H1 (cell line): ENCODE measurements around the gene KCMF1. TPM values are rescaled to one million over a fixed set of nuclear protein-coding genes. Genes with fewer than 3 reads are reported as not detected.

ENCODE experiments used
- CTCF ChIA-PET: fragments of 300-600 bp; sonication (Branson Sonifier 250); formaldehyde crosslinking; loops from one replicate; lab custom pipeline; 2021; ENCODE audit not compliant: partially characterized antibody; lab: Charles Lee
- POLR2A ChIA-PET: fragments of 300-600 bp; sonication (Branson Sonifier 250); formaldehyde crosslinking; loops from one replicate; lab custom pipeline; 2021; ENCODE audit warnings: inconsistent platforms; ENCODE audit not compliant: partially characterized antibody; lab: Charles Lee
- DNase-seq, 2 experiments: peaks; one replicate each; pipeline versions ENCODE4 v3.0.0 to v3.0.0-alpha.2; 2010 to 2022; ENCODE audit warnings: low spot score in 2 of 2, low read depth in 1 of 2, mixed read lengths in 1 of 2
- FAIRE-seq: peaks from 2 replicates; lab custom pipeline; 2011; peaks lifted over from hg19 to GRCh38; lab: Jason Lieb, UNC
- H2AFZ ChIP-seq: 2 replicates; pipeline ENCODE4 v1.8.1; 2012; ENCODE audit warnings: low read length, inconsistent platforms
- H2AK5ac ChIP-seq: 2 replicates; pipeline ENCODE4 v1.6.1; 2013; ENCODE audit warnings: low read depth, low read length
- H2BK120ac ChIP-seq: replicated peaks from 2 replicates; pipeline ENCODE3; 2013; ENCODE audit warnings: low read depth, low read length, inconsistent platforms
- H2BK12ac ChIP-seq: 2 replicates; pipeline ENCODE4 v1.6.1; 2013; ENCODE audit warnings: low read depth, low read length
- H2BK15ac ChIP-seq: 2 replicates; pipeline ENCODE4 v1.6.1; 2013; ENCODE audit warnings: low read length
- H2BK20ac ChIP-seq: 2 replicates; pipeline ENCODE4 v1.6.1; 2013; ENCODE audit warnings: low read length
- H2BK5ac ChIP-seq: 2 replicates; pipeline ENCODE4 v1.6.1; 2013; ENCODE audit warnings: low read depth, low read length
- H3K14ac ChIP-seq: 2 replicates; pipeline ENCODE4 v1.6.1; 2013; ENCODE audit warnings: inconsistent platforms; ENCODE audit not compliant: insufficient read length
- H3K18ac ChIP-seq: 2 replicates; pipeline ENCODE4 v1.6.1; 2013; ENCODE audit warnings: low read length; ENCODE audit errors: extremely low read depth
- H3K23ac ChIP-seq: 2 replicates; pipeline ENCODE4 v1.6.1; 2013; ENCODE audit warnings: inconsistent platforms; ENCODE audit not compliant: insufficient read length
- H3K23me2 ChIP-seq: 2 replicates; pipeline ENCODE4 v1.6.1; 2013; ENCODE audit warnings: low read depth, low read length
- H3K27ac ChIP-seq: 2 replicates; pipeline ENCODE4 v1.6.1; 2011; ENCODE audit warnings: low read depth, low read length, inconsistent platforms
- H3K27me3 ChIP-seq, 4 experiments: replicated peaks in 1 of 4; 1 replicate in 1 of 4; 2 replicates in 3 of 4; pipeline versions ENCODE4 v1.6.1 to v1.8.1; 2011 to 2013; ENCODE audit warnings: low read length in 3 of 4, mild to moderate bottlenecking in 3 of 4, inconsistent platforms in 2 of 4, mixed read lengths in 2 of 4, moderate library complexity in 1 of 4; ENCODE audit not compliant: control insufficient read depth in 3 of 4, insufficient read depth in 3 of 4; ENCODE audit errors: extremely low read depth in 1 of 4
- H3K36me3 ChIP-seq, 4 experiments: 2 replicates each; pipeline versions ENCODE4 v1.6.1 to v1.8.1; 2011 to 2013; ENCODE audit warnings: mild to moderate bottlenecking in 4 of 4, low read length in 3 of 4, moderate library complexity in 2 of 4, control low read depth in 1 of 4, inconsistent platforms in 1 of 4; ENCODE audit not compliant: insufficient read depth in 4 of 4, control insufficient read depth in 2 of 4
- H3K4ac ChIP-seq: replicated peaks from 2 replicates; pipeline ENCODE3; 2013; ENCODE audit warnings: low read length, low read depth, mixed read lengths, inconsistent platforms; ENCODE audit not compliant: insufficient read length
- H3K4me1 ChIP-seq, 4 experiments: replicated peaks in 1 of 4; 1 replicate in 1 of 4; 2 replicates in 3 of 4; pipeline versions ENCODE4 v1.6.1 to v1.8.1; 2011 to 2013; ENCODE audit warnings: low read length in 3 of 4, inconsistent platforms in 2 of 4, mixed read lengths in 1 of 4; ENCODE audit not compliant: insufficient read depth in 4 of 4, control insufficient read depth in 3 of 4
- H3K4me2 ChIP-seq, 2 experiments: 2 replicates each; pipeline versions ENCODE4 v1.6.1 to v1.8.1; 2011 to 2013; ENCODE audit warnings: low read depth in 2 of 2, low read length in 2 of 2, control low read depth in 1 of 2, inconsistent platforms in 1 of 2, mild to moderate bottlenecking in 1 of 2; ENCODE audit not compliant: insufficient read depth in 1 of 2
- H3K4me3 ChIP-seq, 4 experiments: fragments of 200-600, 300-600 bp in 1 of 4; sonication (generic), shearing (Covaris generic), sonication (Bioruptor Twin) in 1 of 4; 2 replicates each; pipeline versions ENCODE4 v1.5.1 to v1.8.1; 2011 to 2016; ENCODE audit warnings: low read length in 4 of 4, low read depth in 3 of 4, control low read depth in 2 of 4, inconsistent platforms in 2 of 4, mild to moderate bottlenecking in 2 of 4, mixed read lengths in 1 of 4, moderate library complexity in 1 of 4; ENCODE audit not compliant: insufficient read depth in 2 of 4; ENCODE audit errors: extremely low read depth in 1 of 4
- H3K56ac ChIP-seq: replicated peaks from 2 replicates; pipeline ENCODE3; 2013; ENCODE audit warnings: low read depth, mild to moderate bottlenecking, mixed read lengths, low read length, inconsistent platforms; ENCODE audit not compliant: insufficient read length
- H3K79me1 ChIP-seq: 2 replicates; pipeline ENCODE4 v1.6.1; 2013; ENCODE audit warnings: low read depth, low read length, control low read depth
- H3K79me2 ChIP-seq, 2 experiments: 2 replicates each; pipeline versions ENCODE4 v1.6.1 to v1.8.1; 2012 to 2013; ENCODE audit warnings: low read length in 2 of 2, mild to moderate bottlenecking in 2 of 2, inconsistent platforms in 1 of 2; ENCODE audit not compliant: insufficient read depth in 2 of 2, control insufficient read depth in 1 of 2
- H3K9ac ChIP-seq, 4 experiments: replicated peaks in 1 of 4; 1 replicate in 1 of 4; 2 replicates in 3 of 4; pipeline versions ENCODE4 v1.6.1 to v1.8.1; 2011 to 2013; ENCODE audit warnings: low read depth in 3 of 4, low read length in 3 of 4, control low read depth in 2 of 4, mild to moderate bottlenecking in 2 of 4, moderate library complexity in 2 of 4, inconsistent platforms in 1 of 4; ENCODE audit errors: extremely low read depth in 1 of 4
- H3K9me3 ChIP-seq, 2 experiments: 2 replicates each; pipeline versions ENCODE4 v1.6.1 to v1.8.1; 2012 to 2013; ENCODE audit warnings: mild to moderate bottlenecking in 2 of 2, moderate library complexity in 2 of 2, control low read depth in 1 of 2, inconsistent platforms in 1 of 2, low read depth in 1 of 2, low read length in 1 of 2, mixed read lengths in 1 of 2; ENCODE audit not compliant: insufficient read depth in 2 of 2
- H4K20me1 ChIP-seq, 2 experiments: replicated peaks in 1 of 2; 2 replicates each; pipeline versions ENCODE3 to v1.8.1; 2011 to 2013; ENCODE audit warnings: inconsistent platforms in 2 of 2, low read length in 2 of 2, mild to moderate bottlenecking in 1 of 2; ENCODE audit not compliant: insufficient read depth in 2 of 2, control insufficient read depth in 1 of 2
- H4K5ac ChIP-seq: 2 replicates; pipeline ENCODE4 v1.6.1; 2013; ENCODE audit warnings: low read length, low read depth, mixed read lengths, inconsistent platforms; ENCODE audit not compliant: insufficient read length
- H4K8ac ChIP-seq: 2 replicates; pipeline ENCODE4 v1.8.0; 2013; ENCODE audit warnings: mild to moderate bottlenecking, moderate library complexity, low read length, inconsistent platforms; ENCODE audit not compliant: insufficient read depth; ENCODE audit errors: extremely low read depth
- H4K91ac ChIP-seq: replicated peaks from 2 replicates; pipeline ENCODE3; 2013; ENCODE audit warnings: low read length, mixed read lengths, inconsistent platforms; ENCODE audit not compliant: insufficient read length
- JUND ChIP-seq: IDR thresholded peaks from 2 replicates; pipeline ENCODE4 v1.6.1; 2011; ENCODE audit warnings: mild to moderate bottlenecking, improper control_type of control experiment, low read length
- KDM4A ChIP-seq: IDR thresholded peaks from one replicate; pipeline ENCODE4 v1.7.1; 2012; ENCODE audit warnings: low read depth, mild to moderate bottlenecking, moderate library complexity, low read length, inconsistent platforms; ENCODE audit not compliant: severe bottlenecking
- SP2 ChIP-seq: IDR thresholded peaks from 2 replicates; pipeline ENCODE4 v1.6.1; 2012; ENCODE audit warnings: mild to moderate bottlenecking, low read length, inconsistent platforms
- SRF ChIP-seq: IDR thresholded peaks from 2 replicates; pipeline ENCODE4 v1.6.1; 2011; ENCODE audit warnings: mild to moderate bottlenecking, low read depth, low read length, moderate library complexity
- WGBS, 2 experiments: shearing (Covaris generic) in 1 of 2; methylation state at CpG; one replicate each; pipeline versions ENCODE4 v1.1.6 to v1.1.7; 2013 to 2015; ENCODE audit warnings: low lambda C conversion rate in 2 of 2, mixed read lengths in 2 of 2, inconsistent platforms in 1 of 2, low coverage in 1 of 2, missing lambda C conversion rate in 1 of 2; ENCODE audit not compliant: insufficient replicate concordance in 2 of 2, insufficient coverage in 1 of 2, insufficient read length in 1 of 2; ENCODE audit errors: extremely low coverage in 1 of 2, missing lambda C conversion rate in 1 of 2; 5-methylcytosine and 5-hydroxymethylcytosine counted together
- polyA plus RNA-seq, 7 experiments: library from polyadenylated mRNA; depleted of rRNA in 3 of 7; stranded (reverse) in 5 of 7; unstranded in 2 of 7; fragments of >200 nt in 5 of 7; fragments of 200-250 nt in 2 of 7; gene quantifications; 1 replicate in 5 of 7; 2 replicates in 1 of 7; 4 replicates in 1 of 7; pipeline versions ENCODE4 v1.2.1 to v1.2.3, GENCODE V29; 2011 to 2013; ENCODE audit warnings: missing spikeins in 2 of 7, mixed read lengths in 2 of 7
- total RNA-seq: library from RNA; stranded (reverse); fragmentation: NEBNext Ultra II Directional; extraction: Animal tissue kit (Norgen Biotek cat#: 25700); gene quantifications from 2 replicates; pipeline ENCODE4 v1.2.1, GENCODE V29; 2021
- TF ChIP-seq, protein P1 (sequence below): IDR thresholded peaks from 2 replicates; pipeline ENCODE4 v1.6.1; 2012; ENCODE audit warnings: inconsistent platforms

KCMF1 gene
- total and polyA plus RNA-seq, 2 of the 8 experiments (the other 6 are each of a cell fraction or from before 2014, with no cell fraction given): 86.9 to 149 TPM

- no peak overlapping the region for H3K27ac ChIP-seq
- H2AK5ac ChIP-seq: no peak overlapping the region
- no peaks in the 10 kb centered on the region for H3K79me2 ChIP-seq
- H2BK12ac ChIP-seq: no peak overlapping the region
- no peak overlapping the region for H2BK20ac ChIP-seq
- DNase-seq (no peak), FAIRE-seq (no peak)
- no peaks in the 10 kb centered on the region for H3K9me3 ChIP-seq
- ChIA-PET POLR2A (interaction anchor here (1.2 to 15.1 kb wide), 3 partner anchors 15 to 102 kb away, joined by 3 to 231 read pairs (median 4); no protein-coding TSS in a partner anchor), CTCF (interaction anchor here (0.6 to 7.2 kb wide), 9 partner anchors 12 to 123 kb away, joined by 3 to 57 read pairs (median 4); no protein-coding TSS in a partner anchor)
- H3K4me1 ChIP-seq: peaks cover 9 to 16% (median 10%) of the 10 kb centered on the region in 4 experiments
- 0 out of 2 replicates have a peak, but pooled peaks cover 2% of the 10 kb centered on the region for H3K23me2 ChIP-seq
- 89% methylated on average over 4 of the region's 4 CpGs; no CpG with 5 or more reads in 1 of the 2 experiments for WGBS, 2 experiments
- H3K79me1 ChIP-seq: no peaks in the 10 kb centered on the region
- no peak overlapping the region for H2BK15ac ChIP-seq
- no peak overlapping the region for H3K18ac ChIP-seq
- H2BK5ac ChIP-seq: no peak overlapping the region
- H3K14ac ChIP-seq: no peak overlapping the region
- no peak overlapping the region for H3K4me2 ChIP-seq
- no peak overlapping the region for H2BK120ac ChIP-seq
- H3K36me3 ChIP-seq: no peaks in the 10 kb centered on the region
- H3K56ac ChIP-seq: no peak overlapping the region
- H3K4me3 ChIP-seq: no peak overlapping the region
- H3K9ac ChIP-seq: no peak overlapping the region
- H2AFZ ChIP-seq: no peak overlapping the region
- H4K5ac ChIP-seq: no peak overlapping the region
- H3K4ac ChIP-seq: no peak overlapping the region
- H3K23ac ChIP-seq: no peak overlapping the region
- H4K91ac ChIP-seq: peak overlapping the region; percentile 62
- no peaks in the 10 kb centered on the region for H3K27me3 ChIP-seq
- no peak overlapping the region for H4K8ac ChIP-seq
- no peak for TF ChIP-seq KDM4A
- no peak for TF ChIP-seq SRF
- no peak for TF ChIP-seq JUND
- TF ChIP-seq, protein P1, sequence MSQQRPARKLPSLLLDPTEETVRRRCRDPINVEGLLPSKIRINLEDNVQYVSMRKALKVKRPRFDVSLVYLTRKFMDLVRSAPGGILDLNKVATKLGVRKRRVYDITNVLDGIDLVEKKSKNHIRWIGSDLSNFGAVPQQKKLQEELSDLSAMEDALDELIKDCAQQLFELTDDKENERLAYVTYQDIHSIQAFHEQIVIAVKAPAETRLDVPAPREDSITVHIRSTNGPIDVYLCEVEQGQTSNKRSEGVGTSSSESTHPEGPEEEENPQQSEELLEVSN: no peak
- no peak for TF ChIP-seq SP2
- no peaks in the 10 kb centered on the region for H4K20me1 ChIP-seq
Measured at GRCh38 chr2:84942964-84943421, 28.0 kb upstream of the KCMF1 start.
